HG03469 (cell line): ENCODE data around the gene PIK3CD.
"Not testable (repeated sequence)": the region's sequence is repeated elsewhere in the genome, so short reads cannot be mapped to it uniquely, and the experiment has no call there.

Source experiments
- ATAC-seq: cut with Tn5 transposase; IDR thresholded peaks from one replicate; pipeline ENCODE4 v1.9.1; 2021; ENCODE audit warnings: mild to moderate bottlenecking, moderate library complexity, moderate number of reproducible peaks; ENCODE audit not compliant: unreplicated experiment

The PIK3CD gene

GRCh38 chr1:9618909-9619679, 32.4 kb upstream of the PIK3CD start:
- no peak for ATAC-seq

- ATAC-seq = no peak
Measured at GRCh38 chr1:9621032-9621431, 30.5 kb upstream of the PIK3CD start.

- ATAC-seq = no peak
Measured at GRCh38 chr1:9624081-9624480, 27.4 kb upstream of the PIK3CD start.

GRCh38 chr1:9625030-9625429, 26.5 kb upstream of the PIK3CD start:
- not testable (repeated sequence) for ATAC-seq

- no peak for ATAC-seq
Measured at GRCh38 chr1:9626201-9626608, 25.3 kb upstream of the PIK3CD start.

GRCh38 chr1:9628541-9629444, 22.7 kb upstream of the PIK3CD start:
- no peak for ATAC-seq

- no peak for ATAC-seq
Measured at GRCh38 chr1:9629445-9630201, 21.9 kb upstream of the PIK3CD start.

GRCh38 chr1:9630331-9631111, 21.0 kb upstream of the PIK3CD start:
- no peak for ATAC-seq

- ATAC-seq = no peak
Measured at GRCh38 chr1:9631613-9632012, 19.9 kb upstream of the PIK3CD start.

- ATAC-seq = no peak
Measured at GRCh38 chr1:9633493-9633892, 18.0 kb upstream of the PIK3CD start.

- ATAC-seq = no peak
Measured at GRCh38 chr1:9634582-9634981, 16.9 kb upstream of the PIK3CD start.

- ATAC-seq = no peak
Measured at GRCh38 chr1:9639227-9639626, 12.3 kb upstream of the PIK3CD start.

- no peak for ATAC-seq
Measured at GRCh38 chr1:9643351-9644256, 7.9 kb upstream of the PIK3CD start.

- ATAC-seq = no peak
Measured at GRCh38 chr1:9646037-9646436, 5.5 kb upstream of the PIK3CD start.

- no peak for ATAC-seq
Measured at GRCh38 chr1:9648171-9648570, 3.4 kb upstream of the PIK3CD start.

GRCh38 chr1:9649769-9650168, 1.8 kb upstream of the PIK3CD start:
- no peak for ATAC-seq

- no peak for ATAC-seq
Measured at GRCh38 chr1:9651220-9651564, 339 bp upstream of the PIK3CD start.

GRCh38 chr1:9652379-9653209, 1.1 kb downstream of the PIK3CD start:
- ATAC-seq = no peak

- ATAC-seq = no peak
Measured at GRCh38 chr1:9653210-9653490, 1.6 kb downstream of the PIK3CD start.
